ENCODE measurements around the gene EHMT2. TPM values are rescaled to one million over a fixed set of nuclear protein-coding genes. Genes with fewer than 3 reads are reported as not detected.

The EHMT2 gene
- total and polyA plus RNA-seq, 2 of the 13 experiments (the other 11 are each of a cell fraction or from before 2014, with no cell fraction given) = 55.2 to 69.2 TPM

DNA sequence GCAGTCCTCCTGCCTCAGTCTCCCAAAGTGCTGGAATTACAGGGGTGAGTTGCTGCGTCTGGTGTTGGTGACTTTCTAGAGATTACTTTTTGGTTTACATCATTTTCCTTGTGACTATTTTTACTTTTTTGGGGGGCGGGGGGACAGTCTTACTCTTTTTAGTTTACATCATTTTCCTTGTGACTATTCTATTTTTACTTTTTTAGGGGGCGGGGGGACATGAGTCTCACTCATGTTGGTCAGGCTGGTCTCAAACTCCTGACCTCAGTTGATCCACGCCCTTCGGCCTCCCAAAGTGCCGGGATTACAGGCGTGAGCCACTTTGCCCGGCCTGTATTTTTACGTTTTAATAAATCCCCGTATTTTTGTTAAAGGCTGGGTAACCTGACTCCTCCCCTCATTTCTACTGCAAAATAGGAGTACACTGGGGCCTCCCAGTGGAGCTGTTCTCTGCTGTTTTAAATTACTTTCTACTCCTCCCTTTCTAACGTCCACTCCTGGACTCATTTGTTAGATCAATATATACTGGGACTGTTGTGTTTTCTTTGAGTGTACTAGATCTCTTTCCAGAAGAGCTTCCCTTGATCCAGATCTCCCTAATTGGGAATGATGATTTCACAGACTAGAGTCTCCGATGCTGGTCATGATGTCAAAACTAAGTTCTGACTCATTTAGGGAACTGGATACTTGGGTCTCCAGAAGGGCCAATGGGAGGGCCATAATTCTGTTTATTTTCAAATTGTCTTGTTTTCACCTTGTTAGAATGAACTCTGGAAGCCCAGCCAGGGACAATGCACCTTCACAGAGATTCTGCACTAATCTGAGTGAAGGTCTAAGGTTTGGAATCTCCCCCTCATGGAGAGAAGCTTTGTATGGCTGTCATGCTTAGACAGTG is 60.8 kb downstream of the EHMT2 start (continued):
- peak; percentile 5 for TF ChIP-seq ISL2 (CRISPR knock-in tag; IDR thresholded peaks at IDR 0.05)
- 0 out of 2 replicates have a peak, but pooled peaks have one; percentile 13 for TF ChIP-seq STAG1 (CRISPR knock-in tag; IDR thresholded peaks at IDR 0.05)
- TF ChIP-seq, protein P1, sequence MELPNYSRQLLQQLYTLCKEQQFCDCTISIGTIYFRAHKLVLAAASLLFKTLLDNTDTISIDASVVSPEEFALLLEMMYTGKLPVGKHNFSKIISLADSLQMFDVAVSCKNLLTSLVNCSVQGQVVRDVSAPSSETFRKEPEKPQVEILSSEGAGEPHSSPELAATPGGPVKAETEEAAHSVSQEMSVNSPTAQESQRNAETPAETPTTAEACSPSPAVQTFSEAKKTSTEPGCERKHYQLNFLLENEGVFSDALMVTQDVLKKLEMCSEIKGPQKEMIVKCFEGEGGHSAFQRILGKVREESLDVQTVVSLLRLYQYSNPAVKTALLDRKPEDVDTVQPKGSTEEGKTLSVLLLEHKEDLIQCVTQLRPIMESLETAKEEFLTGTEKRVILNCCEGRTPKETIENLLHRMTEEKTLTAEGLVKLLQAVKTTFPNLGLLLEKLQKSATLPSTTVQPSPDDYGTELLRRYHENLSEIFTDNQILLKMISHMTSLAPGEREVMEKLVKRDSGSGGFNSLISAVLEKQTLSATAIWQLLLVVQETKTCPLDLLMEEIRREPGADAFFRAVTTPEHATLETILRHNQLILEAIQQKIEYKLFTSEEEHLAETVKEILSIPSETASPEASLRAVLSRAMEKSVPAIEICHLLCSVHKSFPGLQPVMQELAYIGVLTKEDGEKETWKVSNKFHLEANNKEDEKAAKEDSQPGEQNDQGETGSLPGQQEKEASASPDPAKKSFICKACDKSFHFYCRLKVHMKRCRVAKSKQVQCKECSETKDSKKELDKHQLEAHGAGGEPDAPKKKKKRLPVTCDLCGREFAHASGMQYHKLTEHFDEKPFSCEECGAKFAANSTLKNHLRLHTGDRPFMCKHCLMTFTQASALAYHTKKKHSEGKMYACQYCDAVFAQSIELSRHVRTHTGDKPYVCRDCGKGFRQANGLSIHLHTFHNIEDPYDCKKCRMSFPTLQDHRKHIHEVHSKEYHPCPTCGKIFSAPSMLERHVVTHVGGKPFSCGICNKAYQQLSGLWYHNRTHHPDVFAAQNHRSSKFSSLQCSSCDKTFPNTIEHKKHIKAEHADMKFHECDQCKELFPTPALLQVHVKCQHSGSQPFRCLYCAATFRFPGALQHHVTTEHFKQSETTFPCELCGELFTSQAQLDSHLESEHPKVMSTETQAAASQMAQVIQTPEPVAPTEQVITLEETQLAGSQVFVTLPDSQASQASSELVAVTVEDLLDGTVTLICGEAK (IDR thresholded peaks at IDR 0.05) = no peak
- TF ChIP-seq, protein P1 (CRISPR knock-in tag; IDR thresholded peaks at IDR 0.05) = no peak
- TF ChIP-seq, protein P2, sequence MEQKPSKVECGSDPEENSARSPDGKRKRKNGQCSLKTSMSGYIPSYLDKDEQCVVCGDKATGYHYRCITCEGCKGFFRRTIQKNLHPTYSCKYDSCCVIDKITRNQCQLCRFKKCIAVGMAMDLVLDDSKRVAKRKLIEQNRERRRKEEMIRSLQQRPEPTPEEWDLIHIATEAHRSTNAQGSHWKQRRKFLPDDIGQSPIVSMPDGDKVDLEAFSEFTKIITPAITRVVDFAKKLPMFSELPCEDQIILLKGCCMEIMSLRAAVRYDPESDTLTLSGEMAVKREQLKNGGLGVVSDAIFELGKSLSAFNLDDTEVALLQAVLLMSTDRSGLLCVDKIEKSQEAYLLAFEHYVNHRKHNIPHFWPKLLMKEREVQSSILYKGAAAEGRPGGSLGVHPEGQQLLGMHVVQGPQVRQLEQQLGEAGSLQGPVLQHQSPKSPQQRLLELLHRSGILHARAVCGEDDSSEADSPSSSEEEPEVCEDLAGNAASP (CRISPR knock-in tag; IDR thresholded peaks at IDR 0.05; ENCODE audit: borderline replicate concordance) = 0 out of 2 replicates have a peak, but pooled peaks have one; percentile 9
- no peak for TF ChIP-seq THAP11 (CRISPR knock-in tag; IDR thresholded peaks at IDR 0.05)
- no peak for TF ChIP-seq TCF7 (IDR thresholded peaks at IDR 0.05; ENCODE audit: low read depth)
- TF ChIP-seq, protein P3, sequence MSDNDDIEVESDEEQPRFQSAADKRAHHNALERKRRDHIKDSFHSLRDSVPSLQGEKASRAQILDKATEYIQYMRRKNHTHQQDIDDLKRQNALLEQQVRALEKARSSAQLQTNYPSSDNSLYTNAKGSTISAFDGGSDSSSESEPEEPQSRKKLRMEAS (IDR thresholded peaks at IDR 0.05) = peak; percentile 42; the same call in 1 of the 2 replicates
- TF ChIP-seq IRF2 (CRISPR knock-in tag; IDR thresholded peaks at IDR 0.05) = no peak
- no peak for TF ChIP-seq HMG20A (CRISPR knock-in tag; IDR thresholded peaks at IDR 0.05; ENCODE audit: borderline replicate concordance)
- no peak for TF ChIP-seq MAZ (IDR thresholded peaks at IDR 0.05; ENCODE audit: borderline replicate concordance, low read depth, low read length)
- 0 out of 2 replicates have a peak, but pooled peaks have one; percentile 37 for TF ChIP-seq MAZ (CRISPR knock-in tag; IDR thresholded peaks at IDR 0.05; ENCODE audit: low read depth)
- TF ChIP-seq ZEB1 (IDR thresholded peaks at IDR 0.05; ENCODE audit: insufficient replicate concordance, low read depth) = no peak
- TF ChIP-seq ZNF549 (CRISPR knock-in tag; IDR thresholded peaks at IDR 0.05) = no peak
- TF ChIP-seq GATA4 (IDR thresholded peaks at IDR 0.05; ENCODE audit: borderline replicate concordance, low read depth) = no peak

Measured in HepG2 (cell line).